HG02678 (cell line): ENCODE data around the gene SCARF2.
"Not testable (repeated sequence)": the region's sequence is repeated elsewhere in the genome, so short reads cannot be mapped to it uniquely, and the experiment has no call there.

Experiments used
- ATAC-seq: cut with Tn5 transposase; IDR thresholded peaks from one replicate; pipeline ENCODE4 v1.9.1; 2021; ENCODE audit warnings: mild to moderate bottlenecking, moderate library complexity; ENCODE audit not compliant: unreplicated experiment

Gene SCARF2

DNA sequence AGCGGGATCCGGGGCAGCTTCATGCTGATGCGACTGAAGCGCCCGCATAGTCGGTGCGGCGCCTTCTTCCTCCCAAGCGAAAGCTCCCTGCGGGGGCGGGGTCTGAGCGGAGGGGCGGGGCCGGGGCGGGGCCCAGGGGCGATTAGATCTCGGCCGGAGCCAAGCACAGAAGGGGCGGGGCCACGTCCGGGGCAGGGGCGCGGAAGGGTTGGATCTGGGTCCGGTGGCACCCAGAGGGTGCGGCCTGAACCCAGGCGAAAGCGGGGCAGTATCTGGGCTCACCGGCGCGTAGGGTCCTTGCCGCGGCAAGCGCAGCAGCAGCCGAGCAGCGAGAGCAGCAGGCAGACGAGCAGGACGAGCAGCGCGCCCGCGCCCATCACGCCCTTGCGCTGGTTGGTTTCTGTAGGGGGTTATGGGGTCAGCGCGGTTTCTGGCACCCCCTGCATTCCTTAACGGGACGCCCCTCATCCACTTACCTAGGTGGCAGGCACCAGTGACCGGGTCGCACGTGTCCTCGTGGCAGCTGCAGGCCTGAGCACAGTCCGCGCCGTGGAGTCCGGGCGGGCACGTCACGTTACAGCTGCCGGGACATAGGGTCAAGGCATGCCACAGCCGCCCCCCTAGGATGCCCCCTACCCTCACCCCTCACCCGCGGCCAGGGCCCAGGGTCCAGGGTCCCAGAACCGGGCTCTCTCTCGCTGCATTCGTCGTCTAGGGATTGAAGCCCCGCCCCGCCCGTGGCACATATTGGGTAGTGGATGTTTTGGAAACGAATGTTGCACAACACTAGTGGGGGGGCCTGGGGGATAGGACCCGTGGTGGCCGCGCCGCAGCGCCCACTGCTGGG, 8.1 kb downstream of the SCARF2 start:
- ATAC-seq = peak; percentile 62

DNA sequence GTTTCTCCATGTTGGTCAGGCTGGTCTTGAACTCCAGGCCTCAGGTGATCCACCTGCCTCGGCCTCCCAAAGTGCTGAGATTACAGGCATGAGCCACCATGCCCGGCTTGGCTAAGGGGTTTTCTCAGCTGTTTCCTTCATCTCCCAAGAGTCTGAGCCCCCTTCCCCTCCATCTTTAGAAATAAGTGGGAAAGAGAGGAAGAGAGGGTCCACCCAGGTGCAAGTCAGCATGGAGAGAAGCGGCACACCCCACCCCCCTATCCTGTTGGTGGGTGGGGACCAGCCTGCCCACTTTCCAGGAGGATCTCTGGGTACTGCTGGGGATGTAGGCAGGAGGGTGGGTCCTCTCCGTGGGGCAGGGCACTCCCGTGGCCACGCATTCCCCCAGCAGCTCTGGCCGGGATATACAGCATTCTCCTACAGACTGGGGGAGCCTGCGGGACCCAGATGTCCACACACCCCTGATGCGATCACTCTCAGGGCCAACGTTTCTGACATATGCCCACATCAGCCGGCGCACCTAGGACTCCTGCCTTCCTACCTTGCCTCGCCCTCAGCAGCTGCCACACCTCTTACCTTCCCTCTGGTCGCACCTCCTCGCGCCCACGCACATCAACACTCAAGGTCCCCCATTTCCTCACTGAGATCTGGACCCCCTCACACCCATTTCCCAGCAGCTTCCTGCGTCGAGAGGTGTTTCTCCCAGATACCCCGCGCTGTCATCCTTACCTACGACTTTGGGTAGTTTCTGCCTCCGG, 8.9 kb downstream of the SCARF2 start:
- ATAC-seq = no peak

DNA sequence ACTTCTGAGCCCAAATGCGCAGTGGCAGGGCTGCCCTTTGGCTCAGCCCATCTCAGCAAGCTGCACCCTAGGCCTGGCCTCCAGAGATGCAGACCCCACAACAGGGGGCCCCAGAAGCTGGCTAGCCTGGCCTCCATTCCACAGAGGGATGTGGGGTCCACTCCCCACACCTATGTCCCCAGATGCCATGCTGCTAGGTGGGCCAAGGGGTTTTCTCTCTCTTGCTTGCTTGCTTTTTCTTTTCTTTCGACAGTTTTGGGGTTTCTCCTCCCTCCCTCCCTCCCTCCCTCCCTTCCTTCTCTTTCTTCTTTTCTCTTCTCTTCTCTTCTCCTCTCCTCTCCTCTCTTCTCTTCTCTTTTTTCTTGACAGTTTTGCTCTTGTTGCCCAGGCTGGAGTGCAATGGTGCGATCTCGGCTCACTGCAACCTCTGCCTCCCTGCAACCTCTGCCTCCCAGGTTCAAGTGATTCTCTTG, 9.6 kb downstream of the SCARF2 start:
- ATAC-seq = no peak

DNA sequence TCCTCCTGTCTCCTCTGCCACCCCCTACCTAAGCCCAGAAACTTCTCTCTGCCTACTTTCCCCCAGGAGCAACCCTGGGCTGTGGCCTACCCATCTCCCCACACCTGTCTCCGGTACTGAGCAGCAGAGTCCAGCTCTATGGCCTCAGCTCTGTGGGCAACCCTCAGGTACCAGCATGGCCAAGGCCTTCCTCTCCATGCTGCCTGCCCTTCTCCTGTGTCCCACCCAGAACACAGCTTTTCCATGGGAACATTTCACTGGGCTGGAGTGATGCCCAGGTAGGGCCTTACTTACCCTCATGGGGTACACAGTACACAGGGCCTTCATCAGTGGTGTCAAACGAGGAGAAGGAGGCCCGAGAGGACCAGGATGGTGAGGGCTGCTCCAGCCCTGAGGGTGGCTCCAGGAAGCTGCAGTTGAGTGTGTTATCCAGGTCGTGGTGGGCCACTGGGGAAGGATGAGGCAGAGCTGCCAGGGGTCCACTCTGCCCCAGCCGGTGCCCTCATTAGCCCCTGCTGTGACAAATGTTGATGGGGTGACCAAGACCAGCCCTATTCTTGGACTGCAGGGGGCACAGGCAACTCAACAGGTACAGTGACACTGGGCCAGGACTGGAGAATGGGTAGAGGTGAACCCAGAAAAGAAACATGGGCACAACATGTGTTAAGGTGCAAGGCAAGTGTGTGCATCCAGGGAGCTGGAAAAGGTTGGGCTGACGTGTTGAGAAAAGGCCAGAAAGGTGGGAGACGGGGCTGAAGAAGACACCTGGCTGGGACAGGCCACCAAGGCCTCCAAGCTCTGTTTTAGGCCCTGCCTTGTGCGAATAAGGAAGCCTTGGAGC, 10.3 kb downstream of the SCARF2 start:
- ATAC-seq = no peak

DNA sequence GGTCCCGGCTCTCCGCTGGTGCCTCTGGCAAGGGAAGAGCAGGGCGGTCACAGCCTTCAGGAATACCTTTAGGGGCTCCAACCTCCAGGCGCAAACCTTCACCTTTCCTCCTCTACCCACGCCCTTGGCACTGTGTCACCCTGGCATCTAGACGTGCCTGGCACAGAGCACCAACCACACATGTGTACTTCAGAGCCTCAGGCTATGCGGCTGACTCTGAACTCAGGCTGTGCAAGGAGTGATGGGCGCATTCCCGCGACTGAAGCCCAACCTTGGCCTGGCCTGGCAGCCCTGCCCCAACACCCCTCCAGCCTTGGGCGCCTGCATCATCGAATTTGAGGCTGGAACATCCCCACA, 11.4 kb downstream of the SCARF2 start:
- no peak for ATAC-seq

DNA sequence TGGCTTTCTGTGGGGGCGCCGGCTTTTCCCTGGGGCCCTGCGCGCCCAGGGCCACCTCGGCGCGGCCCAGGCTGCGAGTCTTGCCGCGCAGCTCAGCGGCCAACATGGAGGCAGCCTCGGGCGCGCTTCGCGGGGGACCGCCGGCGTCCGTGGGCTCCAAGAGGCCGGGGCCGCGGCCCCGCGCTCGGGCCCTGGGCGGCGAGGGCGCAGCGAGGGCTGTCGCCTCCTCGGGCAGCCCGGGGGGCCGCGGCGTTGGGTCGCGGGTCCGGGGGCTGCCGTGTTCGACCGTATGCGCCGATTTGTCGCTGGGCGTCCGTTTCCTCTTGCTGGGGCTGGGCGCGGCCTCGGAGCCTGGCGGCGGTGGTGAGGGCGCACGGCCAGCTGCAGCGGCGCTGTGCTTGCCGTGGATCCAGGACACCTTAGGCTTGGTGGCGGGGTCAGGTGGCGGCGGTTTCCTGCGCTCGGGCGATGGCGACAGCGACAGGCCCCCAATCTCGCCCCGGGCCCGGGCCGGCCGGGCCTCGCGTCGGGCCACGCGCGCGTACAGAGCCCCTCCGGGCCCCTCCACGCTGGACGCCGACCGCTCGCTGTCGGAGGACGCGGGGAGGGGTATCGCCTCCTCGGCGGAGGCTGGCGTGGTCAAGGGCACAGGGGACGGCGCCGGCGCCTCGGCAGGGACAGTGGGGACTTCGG, 11.9 kb downstream of the SCARF2 start:
- ATAC-seq = no peak

DNA sequence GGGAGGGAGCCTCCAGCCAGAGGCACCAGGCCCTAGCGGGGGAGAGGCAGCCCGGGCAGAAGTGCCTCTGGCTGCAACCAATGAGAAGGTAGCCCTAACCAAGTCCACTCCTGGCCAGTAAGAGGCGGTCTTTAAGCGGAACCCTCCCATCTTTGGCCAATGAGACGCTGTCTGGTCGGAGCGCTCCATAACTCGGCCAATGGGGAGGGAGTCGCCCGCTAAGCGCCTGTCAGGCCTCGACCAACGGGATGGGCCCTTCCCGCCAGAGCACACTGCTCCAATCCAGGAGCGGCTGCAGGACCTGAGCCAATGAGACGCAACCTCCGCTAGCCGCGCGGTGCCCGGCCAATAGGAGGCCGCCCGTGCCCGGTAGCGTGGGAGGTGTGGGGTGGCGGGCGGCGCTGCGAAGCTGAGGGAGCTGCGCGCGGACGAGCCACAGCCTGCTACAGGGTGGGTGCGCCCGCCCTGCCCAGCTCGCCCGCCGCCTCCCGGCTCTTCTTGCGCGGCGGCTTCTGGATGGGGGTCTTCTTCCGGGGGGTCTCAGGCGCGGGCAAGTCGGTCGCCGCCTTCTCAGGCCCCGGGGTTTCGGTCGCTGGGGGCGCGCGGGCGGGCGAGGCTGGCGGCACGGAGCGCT, 12.6 kb downstream of the SCARF2 start:
- ATAC-seq = no peak

DNA sequence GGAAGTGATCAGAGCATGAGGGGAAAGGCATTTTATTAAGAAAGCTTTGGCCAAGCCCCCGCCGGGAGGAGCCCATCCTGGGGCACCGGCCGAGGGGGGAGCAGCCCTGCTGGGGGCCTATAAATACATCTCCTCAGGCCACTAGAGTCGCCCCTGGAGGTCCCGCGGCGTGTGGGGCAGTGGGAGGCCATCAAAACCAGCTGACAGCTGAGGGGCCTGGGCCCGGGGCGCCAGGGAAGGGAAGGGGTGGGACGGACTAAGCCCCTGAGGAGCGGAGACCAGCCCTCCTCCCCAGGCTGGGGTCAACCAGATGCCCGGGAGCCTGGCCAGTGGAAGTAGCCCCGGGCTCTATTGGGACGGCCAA, 13.1 kb downstream of the SCARF2 start:
- ATAC-seq = no peak

DNA sequence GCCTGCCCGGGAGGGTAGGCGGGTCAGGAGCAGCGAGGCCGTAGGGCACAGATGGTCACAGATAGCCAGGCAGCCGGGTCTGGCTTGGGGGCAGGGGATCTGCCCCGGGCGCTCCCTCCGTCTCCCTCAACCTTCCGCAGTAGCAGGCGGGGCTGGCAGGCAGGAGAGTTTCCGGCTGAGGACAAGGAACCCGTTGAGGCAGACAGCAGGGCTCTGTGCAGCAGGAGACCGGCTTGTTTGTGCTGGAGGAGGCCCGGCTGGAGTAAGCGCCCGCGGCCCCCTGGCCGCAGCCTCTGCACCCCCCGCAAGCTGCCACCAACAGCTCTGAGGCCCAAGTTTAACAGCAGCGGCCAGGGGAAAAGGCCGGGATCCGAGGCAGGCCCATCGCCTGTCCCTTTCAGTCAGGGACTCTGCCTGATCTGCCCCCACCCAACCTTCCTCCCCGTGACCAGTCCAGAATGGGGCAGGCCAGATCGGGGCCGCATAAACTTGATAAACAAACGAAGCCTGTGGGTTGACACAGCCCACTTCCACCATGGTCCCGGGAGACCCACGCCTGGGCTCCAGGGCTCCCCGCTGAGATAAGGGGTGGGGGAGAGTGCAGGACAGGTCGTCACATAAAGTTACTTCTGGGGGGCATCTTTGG, 13.6 kb downstream of the SCARF2 start:
- ATAC-seq = no peak

DNA sequence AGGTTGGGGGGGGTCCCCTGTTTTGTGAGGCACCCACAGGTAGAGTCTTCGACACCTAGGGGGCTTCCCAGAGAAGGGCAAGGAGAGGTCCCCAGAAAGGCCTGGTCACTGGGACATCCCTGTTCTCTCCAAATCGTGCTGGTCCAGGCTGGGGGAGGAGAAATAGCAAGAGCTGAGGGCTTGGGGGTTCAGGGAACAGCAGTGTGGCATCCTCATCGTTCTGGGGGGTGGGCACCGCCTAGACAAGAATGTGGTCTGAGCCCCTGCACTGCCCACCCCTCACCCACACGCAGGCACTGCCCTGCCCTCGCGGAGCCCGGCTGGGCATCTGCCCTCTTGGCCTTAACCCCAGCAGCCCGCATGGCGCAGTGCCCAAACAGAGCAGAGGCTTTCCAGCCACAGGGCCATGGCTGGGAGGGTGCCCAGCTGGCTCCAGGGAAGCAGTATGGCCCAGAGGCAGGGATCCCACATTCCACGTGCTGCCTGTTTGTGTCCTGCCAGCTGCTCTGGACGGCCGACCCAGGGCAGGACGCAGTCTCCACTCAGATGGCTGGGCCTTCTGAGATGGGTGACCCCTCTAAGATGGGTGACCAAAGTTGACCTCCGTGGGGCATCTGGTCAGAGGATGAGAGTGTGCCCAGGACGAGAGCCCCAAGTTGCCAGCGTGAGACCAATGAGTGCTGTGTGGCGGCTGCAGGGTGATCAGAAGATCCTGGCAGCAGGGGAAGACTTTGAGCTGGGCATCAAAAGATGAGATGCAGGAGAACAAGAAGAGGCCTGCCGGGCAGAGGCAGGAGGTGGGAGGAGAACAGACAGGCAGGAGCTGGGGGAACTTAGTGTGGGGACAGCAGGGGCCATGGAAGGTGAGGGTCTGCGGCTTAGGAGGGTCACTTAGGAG, 14.4 kb downstream of the SCARF2 start:
- ATAC-seq = no peak

DNA sequence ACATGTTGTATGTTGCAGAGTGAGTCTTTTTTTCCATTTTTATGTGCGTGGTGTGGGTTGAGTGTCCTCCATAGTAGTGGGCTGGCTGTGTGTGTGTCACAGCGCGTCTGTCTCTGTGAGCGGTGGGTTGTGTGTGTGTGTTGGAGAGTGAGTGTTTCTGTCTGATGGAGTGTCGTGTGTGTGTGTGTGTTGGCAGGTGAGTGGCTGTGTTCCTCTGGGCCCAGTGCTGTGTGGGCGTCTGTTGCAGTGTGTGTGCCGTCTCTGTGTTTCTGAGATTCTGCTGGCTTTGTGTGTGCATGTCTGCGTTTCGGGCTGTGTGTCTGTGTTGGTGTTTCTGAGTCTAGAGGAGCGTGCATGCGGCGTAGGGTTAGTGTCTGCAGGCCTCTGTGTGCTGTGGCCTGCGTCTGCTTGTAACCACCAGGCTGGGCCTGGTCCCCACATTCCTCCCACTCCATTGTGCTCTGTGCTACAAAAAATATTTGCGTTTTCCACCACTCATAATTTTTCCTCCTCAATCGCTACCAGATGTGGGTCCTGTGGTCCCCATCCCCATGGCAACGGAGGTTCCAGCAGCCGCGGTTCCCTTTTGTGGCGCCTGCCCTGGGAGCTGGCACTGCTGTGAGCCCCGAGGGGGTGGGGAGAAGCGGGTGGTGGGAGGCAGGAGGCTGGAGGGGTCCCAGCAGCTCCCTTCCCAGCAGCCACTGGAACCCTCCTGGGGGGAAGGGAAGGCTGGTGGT, 15.2 kb downstream of the SCARF2 start:
- no peak for ATAC-seq

DNA sequence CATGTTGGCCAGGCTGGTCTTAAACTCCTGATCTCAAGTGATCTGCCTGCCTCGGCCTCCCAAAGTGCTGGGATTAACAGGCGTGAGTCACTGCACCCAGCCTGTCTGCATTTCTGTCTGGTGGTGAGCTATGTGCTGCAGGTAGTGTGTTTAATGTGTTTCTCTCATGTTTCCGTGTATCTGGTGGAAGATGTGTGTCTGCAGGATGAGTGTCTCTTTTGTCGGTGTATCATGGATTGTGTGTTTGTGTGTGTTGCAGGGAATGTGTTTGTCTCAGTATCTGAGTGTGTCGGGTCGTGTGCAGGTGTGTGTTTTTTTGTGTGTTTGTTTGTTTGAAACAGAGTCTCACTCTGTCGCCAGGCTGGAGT, 16.1 kb downstream of the SCARF2 start:
- ATAC-seq = no peak

DNA sequence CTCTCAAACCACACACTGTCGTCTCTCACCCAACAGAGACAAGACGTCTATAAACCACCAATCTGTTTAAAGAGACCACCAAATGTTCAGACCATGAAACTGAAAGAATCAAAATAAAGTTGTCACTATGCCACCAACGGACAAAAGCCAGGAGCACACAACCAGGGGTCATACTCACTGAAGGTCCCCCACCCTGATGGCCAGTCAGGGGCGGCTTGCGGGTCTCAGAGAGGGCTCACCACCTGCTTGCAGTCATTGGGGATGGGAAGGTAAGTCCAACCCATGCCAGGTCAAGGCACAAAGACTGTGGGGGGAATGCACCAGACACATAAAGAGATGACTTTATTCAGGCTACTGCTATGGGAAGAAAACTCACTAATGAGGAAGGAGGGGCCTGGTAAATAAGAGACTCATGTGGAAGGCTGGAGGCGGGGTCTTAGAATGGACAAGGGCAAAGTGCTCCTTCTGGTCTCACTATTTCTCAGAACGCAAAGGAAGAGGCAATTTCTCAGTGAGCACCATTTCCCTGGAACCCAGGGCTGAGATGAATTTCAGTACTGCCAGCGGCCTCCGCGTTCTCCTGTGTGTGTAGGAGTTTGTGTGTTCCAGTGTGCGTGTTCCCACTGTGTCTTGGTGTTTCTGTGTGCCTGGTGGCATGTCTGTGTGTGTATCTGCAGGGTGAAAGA, 17.3 kb downstream of the SCARF2 start:
- no peak for ATAC-seq

DNA sequence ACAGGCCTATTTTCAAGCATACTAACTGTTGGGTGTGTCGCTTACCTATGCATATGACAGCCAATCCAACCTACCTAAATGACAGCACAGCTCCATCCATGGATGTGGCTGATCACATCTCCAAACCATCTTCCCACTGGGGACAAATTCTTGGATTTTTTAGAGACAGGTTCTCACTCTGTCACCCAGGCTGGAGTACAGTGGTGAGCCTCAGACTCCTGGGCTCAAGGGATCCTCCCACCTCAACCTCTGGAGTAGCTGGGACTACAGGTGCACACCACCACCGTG, 18.0 kb downstream of the SCARF2 start:
- no peak for ATAC-seq

DNA sequence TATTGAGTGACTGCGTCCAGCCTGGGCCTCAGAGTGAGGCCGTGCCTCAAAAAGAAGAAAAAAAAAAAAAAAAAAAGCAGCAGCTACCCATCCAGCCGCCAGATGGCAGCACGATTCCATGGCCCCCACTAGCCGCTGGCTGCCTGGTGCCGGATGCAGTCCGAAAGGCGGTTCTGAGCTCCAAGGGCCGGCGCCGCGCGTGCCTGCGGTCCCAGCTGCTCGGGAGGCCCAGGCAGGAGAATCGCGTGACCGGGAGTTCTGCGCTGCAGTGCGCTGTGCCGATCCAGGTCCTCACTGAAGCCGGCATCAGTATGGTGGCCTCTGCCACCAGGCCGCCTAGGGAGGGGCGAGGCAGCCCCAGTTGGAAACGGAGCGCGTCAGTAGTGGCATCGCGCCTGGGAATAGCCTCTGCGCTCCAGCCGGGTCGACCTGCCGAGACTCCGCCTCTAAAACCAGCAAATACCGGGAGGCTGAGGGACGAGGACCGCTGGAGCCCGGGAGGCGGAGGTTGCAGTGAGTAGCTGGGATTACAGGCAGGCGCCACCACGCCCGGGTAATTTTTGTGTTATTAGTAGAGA, 19.3 kb downstream of the SCARF2 start:
- no peak for ATAC-seq

DNA sequence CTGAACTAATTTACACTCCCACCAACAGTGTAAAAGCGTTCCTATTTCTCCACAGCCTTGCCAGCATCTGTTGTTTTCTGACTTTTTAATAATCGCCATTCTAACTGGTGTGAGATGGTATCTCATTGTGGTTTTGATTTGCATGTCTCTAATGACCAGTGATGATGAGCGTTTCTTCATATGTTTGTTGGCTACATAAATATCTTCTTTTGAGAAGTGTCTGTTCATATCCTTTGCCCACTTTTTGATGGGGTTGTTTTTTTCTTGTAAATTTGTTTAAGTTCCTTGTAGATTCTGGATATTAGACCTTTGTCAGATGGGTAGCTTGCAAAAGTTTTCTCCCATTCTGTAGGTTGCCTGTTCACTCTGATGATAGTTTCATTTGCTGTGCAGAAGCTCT, 21.9 kb downstream of the SCARF2 start:
- not testable (repeated sequence) for ATAC-seq

DNA sequence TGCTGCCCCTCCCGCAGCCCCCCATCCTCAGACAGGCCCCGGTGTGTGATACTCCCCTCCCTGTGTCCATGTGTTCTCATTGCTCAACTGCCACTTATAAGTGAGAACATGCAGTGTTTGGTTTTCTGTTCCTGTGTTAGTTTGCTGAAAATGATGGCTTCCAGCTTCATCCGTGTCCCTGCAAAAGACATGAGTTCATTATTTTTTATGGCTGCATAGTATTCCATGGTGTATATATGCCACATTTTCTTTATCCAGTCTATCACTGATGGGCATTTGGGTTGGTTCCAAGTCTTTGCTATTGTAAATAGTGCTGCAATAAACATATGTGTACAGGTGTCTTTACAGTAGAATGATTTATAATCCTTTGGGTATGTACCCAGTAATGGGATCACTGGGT, 22.4 kb downstream of the SCARF2 start:
- not testable (repeated sequence) for ATAC-seq

DNA sequence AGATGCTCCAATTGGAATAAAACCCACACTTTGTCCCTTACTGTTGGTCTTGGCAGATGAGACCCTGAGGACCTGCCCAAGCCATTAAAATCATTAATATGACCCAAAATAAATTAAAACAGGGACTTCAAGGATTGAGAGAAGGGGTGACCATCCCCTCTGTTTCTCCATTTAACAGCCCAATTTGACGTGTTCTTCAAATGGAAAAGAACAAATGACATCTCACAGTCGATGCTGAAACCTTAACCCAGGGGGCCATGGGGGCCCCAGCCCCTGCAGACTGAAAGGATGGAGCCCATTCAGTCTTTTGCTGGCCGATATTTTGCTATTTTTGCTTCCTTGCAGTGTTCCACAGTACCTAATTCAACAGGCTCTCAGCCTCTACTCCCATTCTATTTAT, 23.2 kb downstream of the SCARF2 start:
- ATAC-seq = no peak
